HepG2 (cell line): ENCODE measurements around the gene SLC16A5. TPM values are rescaled to one million over a fixed set of nuclear protein-coding genes. Genes with fewer than 3 reads are reported as not detected.

ENCODE experiments used
- AGO1 ChIP-seq: fragments of 200-400 bp; formaldehyde crosslinking; IDR thresholded peaks from 2 replicates; pipeline ENCODE4 v1.6.1; 2017; ENCODE audit warnings: mild to moderate bottlenecking, low read depth, low read length, moderate library complexity; ENCODE audit not compliant: poor library complexity, severe bottlenecking
- DNMT1 ChIP-seq: sonication (generic); formaldehyde crosslinking; IDR thresholded peaks from 2 replicates; pipeline ENCODE4 v1.5.1; 2020; ENCODE audit warnings: mild to moderate bottlenecking, missing genetic modification reagents
- FOXJ3 ChIP-seq: sonication (generic); formaldehyde crosslinking; IDR thresholded peaks from 2 replicates; pipeline ENCODE4 v1.4.0; 2020; ENCODE audit warnings: missing genetic modification reagents, mild to moderate bottlenecking, borderline replicate concordance
- HOXA3 ChIP-seq: sonication (generic); formaldehyde crosslinking; IDR thresholded peaks from 2 replicates; pipeline ENCODE4 v1.5.0; 2020; ENCODE audit warnings: missing genetic modification reagents
- KDM4B ChIP-seq: sonication (generic); formaldehyde crosslinking; IDR thresholded peaks from 2 replicates; pipeline ENCODE4 v1.4.0; 2020; ENCODE audit warnings: missing genetic modification reagents
- MXD4 ChIP-seq: IDR thresholded peaks from 2 replicates; pipeline ENCODE4 v1.6.1; 2016; ENCODE audit warnings: mild to moderate bottlenecking, missing biosample characterization, missing genetic modification reagents
- RXRB ChIP-seq: IDR thresholded peaks from 2 replicates; pipeline ENCODE4 v1.6.1; 2016; ENCODE audit warnings: borderline replicate concordance, missing genetic modification reagents, missing compliant biosample characterization
- ZBTB20 ChIP-seq: sonication (generic); formaldehyde crosslinking; IDR thresholded peaks from 2 replicates; pipeline ENCODE4 v1.8.1; 2023; ENCODE audit warnings: missing genetic modification reagents, low read depth, mild to moderate bottlenecking, borderline replicate concordance
- ZBTB7A ChIP-seq: sonication (generic); formaldehyde crosslinking; IDR thresholded peaks from 2 replicates; pipeline ENCODE4 v1.8.0; 2022; ENCODE audit warnings: mild to moderate bottlenecking, missing genetic modification reagents
- ZFAT ChIP-seq: sonication (generic); formaldehyde crosslinking; conservative IDR thresholded peaks from 2 replicates; pipeline ENCODE4 v1.8.1; 2023; ENCODE audit warnings: missing genetic modification reagents, inconsistent platforms
- ZFP41 ChIP-seq: sonication (generic); formaldehyde crosslinking; IDR thresholded peaks from 2 replicates; pipeline ENCODE4 v1.4.0; 2020; ENCODE audit warnings: mild to moderate bottlenecking, missing genetic modification reagents, borderline replicate concordance
- ZNF383 ChIP-seq: sonication (generic); formaldehyde crosslinking; IDR thresholded peaks from 2 replicates; pipeline ENCODE4 v1.4.0; 2020; ENCODE audit warnings: missing genetic modification reagents, mild to moderate bottlenecking, borderline replicate concordance
- ZNF652 ChIP-seq: IDR thresholded peaks from 2 replicates; pipeline ENCODE4 v1.6.1; 2016; ENCODE audit warnings: low read depth, borderline replicate concordance
- ZNF720 ChIP-seq: sonication (generic); formaldehyde crosslinking; IDR thresholded peaks from 2 replicates; pipeline ENCODE4 v1.4.0; 2020; ENCODE audit warnings: missing genetic modification reagents
- ZNF761 ChIP-seq: sonication (generic); formaldehyde crosslinking; conservative IDR thresholded peaks from 2 replicates; pipeline ENCODE4 v1.4.0; 2020; ENCODE audit warnings: mild to moderate bottlenecking, missing genetic modification reagents
- polyA plus RNA-seq, 8 experiments: library from polyadenylated mRNA; depleted of rRNA in 3 of 8; stranded (reverse) in 7 of 8; unstranded in 1 of 8; fragments of >200 nt; fragmentation: Illumina TruSeq in 4 of 8; extraction: Trizol in 4 of 8; gene quantifications; 2 replicates each; pipeline versions ENCODE4 v1.2.1 to v1.2.3, GENCODE V29; 2011 to 2016; ENCODE audit warnings: low read depth in 4 of 8, missing spikeins in 1 of 8, mixed read lengths in 1 of 8; ENCODE audit not compliant: insufficient read depth in 1 of 8
- total RNA-seq, 5 experiments: library from RNA; depleted of rRNA; stranded (reverse); fragments of >200 nt; fragmentation: Illumina TruSeq; extraction: Trizol; gene quantifications; 2 replicates each; pipeline ENCODE4 v1.2.3, GENCODE V29; 2016; ENCODE audit warnings: low read depth in 1 of 5
- TF ChIP-seq, protein P1 (sequence below): sonication (generic); formaldehyde crosslinking; IDR thresholded peaks from 2 replicates; pipeline ENCODE4 v1.8.1; 2023; ENCODE audit warnings: mild to moderate bottlenecking, moderate library complexity, missing genetic modification reagents
- TF ChIP-seq, protein P2 (sequence below): sonication (generic); formaldehyde crosslinking; conservative IDR thresholded peaks from 2 replicates; pipeline ENCODE4 v1.4.0; 2020; ENCODE audit warnings: mild to moderate bottlenecking, missing genetic modification reagents, moderate library complexity
- TF ChIP-seq, protein P3 (sequence below): sonication (generic); formaldehyde crosslinking; IDR thresholded peaks from 2 replicates; pipeline ENCODE4 v1.4.0; 2020; ENCODE audit warnings: missing genetic modification reagents
- TF ChIP-seq, protein P4 (sequence below): sonication (generic); formaldehyde crosslinking; IDR thresholded peaks from 2 replicates; pipeline ENCODE4 v1.4.0; 2020; ENCODE audit warnings: missing genetic modification reagents, borderline replicate concordance

Gene SLC16A5
- total and polyA plus RNA-seq, 2 of the 13 experiments (the other 11 are each of a cell fraction or from before 2014, with no cell fraction given): 0.69 to 5.6 TPM

DNA sequence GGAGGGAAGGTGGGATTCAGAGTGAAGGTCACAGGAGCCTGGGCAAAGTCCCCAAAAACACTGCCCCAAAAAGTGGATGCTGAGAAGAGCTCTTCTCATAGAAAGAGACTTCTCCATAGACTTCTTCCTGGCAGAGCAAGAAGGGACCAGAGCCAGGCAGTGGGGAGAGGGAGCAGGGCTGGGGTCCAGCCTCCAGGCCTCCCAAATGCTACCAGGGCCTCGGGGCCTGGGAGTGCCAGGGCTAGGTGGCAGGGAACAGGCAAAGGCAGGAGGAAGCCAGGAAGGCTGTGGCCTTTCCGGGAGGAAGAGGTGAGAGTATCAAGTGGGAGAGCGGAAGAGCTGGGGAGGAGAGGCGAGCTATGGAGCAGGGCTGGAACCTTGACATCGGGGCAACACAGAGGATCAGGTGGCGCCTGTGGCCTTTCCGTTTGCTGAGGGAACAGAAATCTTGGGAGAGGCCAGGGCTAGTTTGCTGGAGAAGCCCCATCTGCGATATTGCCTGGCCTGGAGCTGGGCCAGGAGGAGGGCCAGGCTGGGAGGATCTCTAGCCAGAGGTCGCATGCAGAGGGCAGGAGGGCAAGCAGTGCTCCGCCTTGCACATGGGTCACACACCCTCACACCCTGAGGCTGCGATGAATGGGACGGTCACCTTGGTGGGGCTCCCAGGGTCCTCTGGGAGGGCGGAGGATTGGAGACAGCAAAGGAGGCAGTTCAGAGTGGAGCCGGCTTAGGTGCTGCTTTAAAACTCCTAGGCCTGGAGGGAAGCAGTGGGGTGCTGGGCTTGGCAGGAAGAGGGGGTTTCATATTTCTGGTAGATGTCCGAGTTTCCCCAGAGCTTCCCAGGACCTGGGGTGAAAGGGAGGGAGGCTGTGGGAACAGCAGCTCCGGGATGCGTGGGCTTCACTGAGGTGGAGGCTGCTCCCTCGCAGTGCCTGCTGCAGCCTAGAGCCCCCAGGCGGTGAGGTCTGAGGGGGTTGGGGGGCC lies 3.4 kb downstream of the SLC16A5 start (continued):
- no peak for TF ChIP-seq ZFP41 (CRISPR knock-in tag)
- TF ChIP-seq FOXJ3 (CRISPR knock-in tag): no peak
- no peak for TF ChIP-seq KDM4B (CRISPR knock-in tag)
- no peak for TF ChIP-seq AGO1
- peak; percentile 66; the same call in 1 of the 2 replicates for TF ChIP-seq RXRB
- no peak; the same call in 1 of the 2 replicates for TF ChIP-seq ZNF761 (CRISPR knock-in tag)
- TF ChIP-seq, protein P1, sequence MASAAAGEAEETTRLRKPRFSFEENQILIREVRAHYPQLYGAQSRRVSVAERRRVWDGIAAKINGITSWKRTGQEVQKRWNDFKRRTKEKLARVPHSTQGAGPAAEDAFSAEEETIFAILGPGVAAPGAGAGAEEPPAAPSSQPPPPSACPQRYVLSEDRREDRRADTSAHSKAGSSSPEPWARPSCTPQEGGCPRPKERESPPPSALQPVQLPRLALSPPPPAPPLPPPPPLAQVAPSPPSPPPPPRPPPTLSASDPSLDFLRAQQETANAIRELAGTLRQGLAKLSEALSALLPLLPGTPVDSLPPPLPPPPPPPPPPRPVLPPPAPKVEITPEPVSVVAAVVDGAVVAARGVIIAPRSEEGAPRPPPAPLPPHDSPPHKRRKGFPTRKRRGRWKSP (CRISPR knock-in tag): 0 out of 2 replicates have a peak, but pooled peaks have one; percentile 49
- 0 out of 2 replicates have a peak, but pooled peaks have one; percentile 62 for TF ChIP-seq MXD4 (CRISPR knock-in tag)
- TF ChIP-seq HOXA3: peak; percentile 86
- TF ChIP-seq, protein P2, sequence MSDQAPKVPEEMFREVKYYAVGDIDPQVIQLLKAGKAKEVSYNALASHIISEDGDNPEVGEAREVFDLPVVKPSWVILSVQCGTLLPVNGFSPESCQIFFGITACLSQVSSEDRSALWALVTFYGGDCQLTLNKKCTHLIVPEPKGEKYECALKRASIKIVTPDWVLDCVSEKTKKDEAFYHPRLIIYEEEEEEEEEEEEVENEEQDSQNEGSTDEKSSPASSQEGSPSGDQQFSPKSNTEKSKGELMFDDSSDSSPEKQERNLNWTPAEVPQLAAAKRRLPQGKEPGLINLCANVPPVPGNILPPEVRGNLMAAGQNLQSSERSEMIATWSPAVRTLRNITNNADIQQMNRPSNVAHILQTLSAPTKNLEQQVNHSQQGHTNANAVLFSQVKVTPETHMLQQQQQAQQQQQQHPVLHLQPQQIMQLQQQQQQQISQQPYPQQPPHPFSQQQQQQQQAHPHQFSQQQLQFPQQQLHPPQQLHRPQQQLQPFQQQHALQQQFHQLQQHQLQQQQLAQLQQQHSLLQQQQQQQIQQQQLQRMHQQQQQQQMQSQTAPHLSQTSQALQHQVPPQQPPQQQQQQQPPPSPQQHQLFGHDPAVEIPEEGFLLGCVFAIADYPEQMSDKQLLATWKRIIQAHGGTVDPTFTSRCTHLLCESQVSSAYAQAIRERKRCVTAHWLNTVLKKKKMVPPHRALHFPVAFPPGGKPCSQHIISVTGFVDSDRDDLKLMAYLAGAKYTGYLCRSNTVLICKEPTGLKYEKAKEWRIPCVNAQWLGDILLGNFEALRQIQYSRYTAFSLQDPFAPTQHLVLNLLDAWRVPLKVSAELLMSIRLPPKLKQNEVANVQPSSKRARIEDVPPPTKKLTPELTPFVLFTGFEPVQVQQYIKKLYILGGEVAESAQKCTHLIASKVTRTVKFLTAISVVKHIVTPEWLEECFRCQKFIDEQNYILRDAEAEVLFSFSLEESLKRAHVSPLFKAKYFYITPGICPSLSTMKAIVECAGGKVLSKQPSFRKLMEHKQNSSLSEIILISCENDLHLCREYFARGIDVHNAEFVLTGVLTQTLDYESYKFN (CRISPR knock-in tag): peak; percentile 69
- no peak for TF ChIP-seq DNMT1 (CRISPR knock-in tag)
- TF ChIP-seq, protein P3, sequence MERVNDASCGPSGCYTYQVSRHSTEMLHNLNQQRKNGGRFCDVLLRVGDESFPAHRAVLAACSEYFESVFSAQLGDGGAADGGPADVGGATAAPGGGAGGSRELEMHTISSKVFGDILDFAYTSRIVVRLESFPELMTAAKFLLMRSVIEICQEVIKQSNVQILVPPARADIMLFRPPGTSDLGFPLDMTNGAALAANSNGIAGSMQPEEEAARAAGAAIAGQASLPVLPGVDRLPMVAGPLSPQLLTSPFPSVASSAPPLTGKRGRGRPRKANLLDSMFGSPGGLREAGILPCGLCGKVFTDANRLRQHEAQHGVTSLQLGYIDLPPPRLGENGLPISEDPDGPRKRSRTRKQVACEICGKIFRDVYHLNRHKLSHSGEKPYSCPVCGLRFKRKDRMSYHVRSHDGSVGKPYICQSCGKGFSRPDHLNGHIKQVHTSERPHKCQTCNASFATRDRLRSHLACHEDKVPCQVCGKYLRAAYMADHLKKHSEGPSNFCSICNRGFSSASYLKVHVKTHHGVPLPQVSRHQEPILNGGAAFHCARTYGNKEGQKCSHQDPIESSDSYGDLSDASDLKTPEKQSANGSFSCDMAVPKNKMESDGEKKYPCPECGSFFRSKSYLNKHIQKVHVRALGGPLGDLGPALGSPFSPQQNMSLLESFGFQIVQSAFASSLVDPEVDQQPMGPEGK: peak; percentile 93
- TF ChIP-seq ZNF652: no peak
- no peak for TF ChIP-seq ZNF720 (CRISPR knock-in tag)
- 0 out of 2 replicates have a peak, but pooled peaks have one; percentile 75 for TF ChIP-seq ZNF383 (CRISPR knock-in tag)
- TF ChIP-seq, protein P4, sequence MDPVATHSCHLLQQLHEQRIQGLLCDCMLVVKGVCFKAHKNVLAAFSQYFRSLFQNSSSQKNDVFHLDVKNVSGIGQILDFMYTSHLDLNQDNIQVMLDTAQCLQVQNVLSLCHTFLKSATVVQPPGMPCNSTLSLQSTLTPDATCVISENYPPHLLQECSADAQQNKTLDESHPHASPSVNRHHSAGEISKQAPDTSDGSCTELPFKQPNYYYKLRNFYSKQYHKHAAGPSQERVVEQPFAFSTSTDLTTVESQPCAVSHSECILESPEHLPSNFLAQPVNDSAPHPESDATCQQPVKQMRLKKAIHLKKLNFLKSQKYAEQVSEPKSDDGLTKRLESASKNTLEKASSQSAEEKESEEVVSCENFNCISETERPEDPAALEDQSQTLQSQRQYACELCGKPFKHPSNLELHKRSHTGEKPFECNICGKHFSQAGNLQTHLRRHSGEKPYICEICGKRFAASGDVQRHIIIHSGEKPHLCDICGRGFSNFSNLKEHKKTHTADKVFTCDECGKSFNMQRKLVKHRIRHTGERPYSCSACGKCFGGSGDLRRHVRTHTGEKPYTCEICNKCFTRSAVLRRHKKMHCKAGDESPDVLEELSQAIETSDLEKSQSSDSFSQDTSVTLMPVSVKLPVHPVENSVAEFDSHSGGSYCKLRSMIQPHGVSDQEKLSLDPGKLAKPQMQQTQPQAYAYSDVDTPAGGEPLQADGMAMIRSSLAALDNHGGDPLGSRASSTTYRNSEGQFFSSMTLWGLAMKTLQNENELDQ (CRISPR knock-in tag): no peak
- TF ChIP-seq ZBTB7A (CRISPR knock-in tag): no peak; the same call in 1 of the 2 replicates
- TF ChIP-seq ZBTB20 (CRISPR knock-in tag): peak; percentile 60; the same call in 1 of the 2 replicates
- no peak for TF ChIP-seq ZFAT (CRISPR knock-in tag)
